ENCODE data around the gene IRF2BP1.
A peak's percentile ranks its signal among the peaks of the same experiment; 100 is the strongest.
"Not testable (repeated sequence)": the region's sequence is repeated elsewhere in the genome, so short reads cannot be mapped to it uniquely, and the experiment has no call there.

Gene IRF2BP1

GRCh38 chr19:45901912-45902650 lies 16.1 kb upstream of the IRF2BP1 start, which contains the start of gene MYPOP:
Gene MYPOP, minus strand, starts transcription at chr19:45902613. Its CDS starts 840 bp downstream, at chr19:45901773.
- DNase-seq, result no peak

DNA sequence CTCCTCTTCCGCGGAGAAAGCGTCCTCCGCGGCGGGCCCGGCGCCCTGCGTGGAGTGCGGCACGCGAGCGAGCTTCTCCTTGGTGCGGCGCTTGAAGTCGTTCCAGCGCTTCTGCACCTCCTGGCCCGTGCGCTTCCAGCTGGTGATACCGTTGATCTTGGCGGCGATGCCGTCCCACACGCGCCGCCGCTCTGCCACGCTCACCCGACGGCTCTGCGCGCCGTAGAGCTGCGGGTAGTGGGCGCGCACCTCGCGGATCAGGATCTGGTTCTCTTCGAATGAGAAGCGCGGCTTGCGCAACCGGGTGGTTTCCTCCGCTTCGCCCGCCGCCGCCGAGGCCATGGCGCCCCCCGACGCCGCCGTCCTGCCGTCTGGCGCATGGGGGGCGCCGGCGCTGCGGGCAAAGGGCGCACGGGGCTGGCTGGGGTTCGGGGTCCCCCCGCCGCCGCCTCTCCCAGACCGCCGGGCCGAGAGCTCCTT lies 15.5 kb upstream of the IRF2BP1 start:
- DNase-seq, result no peak

GRCh38 chr19:45900738-45901431 lies 14.9 kb upstream of the IRF2BP1 start:
- no peak for DNase-seq

DNA sequence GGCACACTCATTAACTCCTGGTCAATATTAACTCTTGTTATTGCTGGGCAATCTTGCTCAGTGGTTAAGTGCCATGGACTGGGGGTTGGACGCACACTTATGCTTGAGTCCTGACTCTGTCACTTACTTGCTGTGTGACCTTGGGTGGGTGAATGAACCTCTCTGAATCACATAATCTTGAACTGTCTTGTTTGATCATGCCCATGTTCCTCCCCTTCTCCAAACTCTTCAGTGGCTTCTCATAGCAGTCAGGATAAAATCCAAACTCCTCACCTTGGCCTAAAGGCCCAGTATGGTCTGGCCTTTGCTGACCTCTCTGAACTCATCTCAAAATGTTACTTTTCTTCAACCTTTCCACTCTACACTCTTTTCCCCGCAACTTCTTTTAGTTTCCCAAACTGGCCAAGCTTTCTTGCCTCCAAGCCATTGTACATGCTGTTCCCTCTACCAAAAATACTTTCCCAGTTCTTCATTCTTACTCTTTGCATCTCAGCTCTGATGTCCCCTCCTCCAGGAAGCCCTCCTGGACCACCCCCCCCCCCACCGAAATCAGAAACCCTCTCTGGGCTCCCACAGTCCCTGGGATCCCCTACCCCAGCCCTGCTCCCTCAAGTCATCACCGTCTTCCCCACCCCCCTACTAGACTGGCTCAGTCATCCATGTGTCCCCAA lies 14.1 kb upstream of the IRF2BP1 start:
- no peak for DNase-seq

DNA sequence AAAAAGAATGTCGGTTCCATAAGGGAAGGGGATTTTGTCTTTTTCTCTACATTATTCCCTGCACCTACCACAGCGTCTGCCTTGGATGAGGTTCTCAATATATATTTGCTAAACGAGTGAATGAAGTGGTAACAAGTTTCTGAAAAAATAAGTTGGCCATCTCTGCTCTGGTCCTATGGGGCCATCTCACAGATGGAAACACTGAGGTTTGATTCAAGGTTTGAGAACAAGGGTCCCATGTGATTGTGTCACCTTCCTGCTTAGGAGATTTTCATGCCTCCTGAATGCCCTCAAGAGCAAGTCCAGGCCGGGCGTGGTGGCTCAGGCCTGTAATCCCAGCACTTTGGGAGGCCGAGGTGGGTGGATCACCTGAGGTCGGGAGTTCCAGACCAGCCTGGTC lies 13.3 kb upstream of the IRF2BP1 start:
- DNase-seq, result no peak

DNA sequence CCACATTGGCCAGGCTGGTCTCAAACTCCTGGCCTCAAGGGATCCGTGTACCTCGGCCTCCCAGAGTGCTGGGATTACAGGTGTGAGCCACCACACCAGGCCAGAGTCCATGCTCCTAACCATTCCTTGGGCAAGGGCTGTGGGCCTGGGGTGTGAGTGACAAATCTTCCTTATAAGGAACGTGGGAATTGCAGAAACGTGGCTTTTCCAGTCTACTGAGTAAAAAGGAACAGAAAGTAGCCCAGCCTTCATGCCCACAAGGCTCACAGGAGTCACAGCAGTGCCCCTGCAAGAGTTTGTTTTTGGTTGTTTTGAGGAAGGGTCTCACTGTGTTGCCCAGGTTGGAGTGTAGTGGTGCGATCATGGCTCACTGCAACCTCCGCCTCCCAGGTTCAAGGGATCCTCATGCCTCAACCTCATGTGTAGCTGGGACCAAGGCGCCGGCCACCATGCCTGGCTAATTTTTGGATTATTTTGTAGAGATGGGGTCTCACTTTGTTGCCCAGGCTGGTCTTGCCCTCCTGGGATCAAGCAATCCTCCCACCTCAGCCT lies 11.4 kb upstream of the IRF2BP1 start:
- no peak for DNase-seq

DNA sequence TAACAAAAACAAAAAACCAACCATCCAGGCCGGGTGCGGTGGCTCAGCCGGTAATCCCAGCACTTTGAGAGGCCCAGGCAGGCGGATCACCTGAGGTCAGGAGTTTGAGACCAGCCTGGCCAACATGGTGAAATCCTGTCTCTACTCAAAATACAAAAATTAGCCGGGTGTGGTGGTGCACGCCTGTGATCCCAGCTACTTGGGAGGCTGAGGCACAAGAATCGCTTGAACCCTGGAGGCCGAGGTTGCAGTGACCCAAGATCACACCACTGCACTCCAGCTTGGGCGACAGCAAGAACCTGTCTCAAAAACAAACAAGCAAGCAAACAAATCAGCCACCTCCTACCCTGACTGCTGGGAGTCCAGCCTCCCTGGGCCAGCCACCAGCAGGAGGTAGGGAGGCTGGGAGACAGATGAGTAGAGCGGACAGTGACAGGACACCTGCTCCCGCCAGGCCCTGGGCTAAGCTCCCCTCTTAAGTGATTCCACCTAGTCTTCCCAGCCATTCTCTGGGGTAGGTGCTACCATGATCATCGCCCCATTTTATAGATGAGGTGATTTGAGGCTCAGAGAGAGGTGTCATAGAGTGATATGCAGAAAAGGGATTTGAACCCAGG lies 10.2 kb upstream of the IRF2BP1 start:
- DNase-seq, result not testable (repeated sequence)

- no peak for DNase-seq
These were observed 9.6 kb upstream of the IRF2BP1 start for GRCh38 chr19:45895519-45895972.

DNA sequence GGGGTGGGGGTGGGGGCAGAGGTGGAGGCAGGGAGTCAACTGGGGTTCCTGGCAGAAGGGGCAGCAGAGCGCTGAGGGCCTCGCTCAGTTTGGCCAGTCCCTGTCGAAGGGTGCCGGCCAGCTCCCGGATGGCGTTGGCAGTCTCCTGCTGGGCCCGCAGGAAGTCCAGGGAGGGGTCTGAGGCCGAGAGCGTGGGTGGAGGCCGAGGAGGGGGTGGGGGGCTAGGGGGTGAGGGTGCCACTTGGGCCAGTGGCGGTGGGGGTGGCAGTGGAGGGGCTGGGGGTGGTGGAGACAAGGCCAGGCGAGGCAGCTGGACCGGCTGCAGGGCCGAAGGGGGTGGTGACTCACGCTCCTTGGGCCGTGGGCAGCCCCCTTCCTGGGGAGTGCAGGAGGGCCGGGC lies 4.9 kb upstream of the IRF2BP1 start:
- DNase-seq, result no peak

GRCh38 chr19:45889210-45889885 lies 3.4 kb upstream of the IRF2BP1 start:
- DNase-seq, result no peak

- no peak for DNase-seq
These were observed 1.3 kb upstream of the IRF2BP1 start for GRCh38 chr19:45887200-45887710.

DNA sequence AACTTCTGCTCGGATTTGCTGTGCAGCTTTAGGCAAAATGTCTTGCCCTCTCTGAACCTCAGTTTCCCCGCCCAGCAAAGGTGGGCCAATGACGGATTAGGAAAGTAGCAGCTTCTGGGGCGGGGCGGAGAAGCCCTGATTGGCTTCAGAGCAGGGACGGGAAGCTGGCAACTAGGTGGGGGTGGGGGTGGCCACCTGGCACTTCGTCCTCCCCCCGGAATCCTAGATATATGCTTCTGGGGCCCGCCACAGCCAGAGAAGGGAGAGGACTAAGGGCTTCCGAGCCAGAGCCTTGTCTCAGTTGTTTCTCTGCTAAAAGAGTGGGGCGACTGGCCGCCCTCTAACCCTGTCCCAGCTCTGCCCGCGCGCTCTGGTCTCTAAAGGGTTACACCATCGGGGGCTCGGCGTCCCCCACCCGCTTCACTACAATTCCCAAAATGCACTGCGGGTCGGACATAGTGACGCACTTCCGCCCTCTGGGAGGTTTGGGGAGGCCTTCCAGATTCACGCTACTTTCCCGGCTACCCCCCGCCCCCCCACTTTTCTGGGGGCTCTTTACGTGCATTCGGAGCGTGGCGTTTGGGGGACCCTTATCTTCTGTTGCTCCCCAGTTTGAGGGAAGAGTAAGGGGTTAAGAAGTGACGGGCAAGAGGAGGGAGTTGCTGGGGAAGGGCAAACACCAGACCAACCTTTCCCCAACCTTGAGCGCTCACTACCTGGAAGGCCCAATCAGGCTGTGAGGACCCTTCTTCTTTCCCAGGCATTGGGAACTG lies 672 bp upstream of the IRF2BP1 start:
- peak; percentile 88 for DNase-seq

DNA sequence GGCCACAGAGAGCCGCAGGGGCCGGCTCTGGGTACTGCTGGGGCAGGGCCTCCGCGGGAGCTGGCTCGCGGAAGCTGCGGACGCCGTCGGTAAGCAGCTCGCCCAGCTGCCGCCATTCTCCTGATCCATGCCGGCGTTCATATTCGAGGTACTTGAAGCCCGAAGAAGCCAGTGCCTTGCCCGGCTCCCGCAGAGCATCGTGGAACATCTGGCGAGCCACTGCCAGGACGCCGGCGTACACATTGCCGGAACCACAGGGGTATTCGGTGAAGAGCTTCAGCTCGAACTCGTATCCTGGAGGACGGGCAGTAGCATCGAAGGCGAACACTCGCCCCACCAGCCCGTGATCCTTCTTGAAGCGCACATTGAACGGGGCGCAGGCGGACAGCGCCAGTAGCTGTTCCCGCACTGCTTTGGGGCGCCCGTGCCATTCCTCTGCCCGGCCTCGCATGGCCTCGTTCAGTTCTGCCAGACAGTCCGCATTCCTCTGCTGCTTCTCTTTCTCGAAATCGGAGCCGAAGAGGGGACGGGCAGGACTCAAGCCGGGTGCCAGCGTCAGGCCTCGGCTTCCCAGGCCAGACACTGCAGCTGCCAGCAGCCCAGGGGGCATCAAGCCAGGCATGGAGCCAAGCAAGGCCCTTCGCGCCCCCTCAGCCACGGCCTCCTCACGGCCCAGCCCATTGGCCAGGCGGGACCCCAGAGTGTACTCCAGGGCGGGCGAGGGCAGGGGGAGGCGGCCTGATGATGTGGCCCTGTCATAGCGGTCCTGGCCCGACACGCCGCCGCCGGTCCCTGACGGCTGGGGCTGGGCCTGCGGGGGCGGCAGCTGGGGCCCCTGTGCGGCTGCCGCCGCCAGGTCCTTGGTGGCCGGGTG lies 1.0 kb downstream of the IRF2BP1 start:
- no peak for DNase-seq

GRCh38 chr19:45883881-45884681 lies 1.9 kb downstream of the IRF2BP1 start:
- no peak for DNase-seq

DNA sequence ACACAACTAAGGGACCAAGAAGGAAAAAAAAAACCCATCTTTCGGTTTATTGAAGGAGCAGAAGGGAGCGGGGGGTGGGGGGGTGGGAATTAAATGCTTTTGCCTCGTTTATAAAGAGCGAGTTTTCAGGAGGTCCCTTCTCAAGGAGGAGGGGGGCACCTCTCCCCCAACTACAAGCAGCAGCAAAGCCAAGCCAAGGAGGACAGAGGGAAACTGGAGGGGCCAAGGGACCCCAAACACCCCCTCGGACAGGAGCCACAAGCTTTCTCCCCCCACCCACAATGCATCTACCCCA lies 2.4 kb downstream of the IRF2BP1 start:
- DNase-seq, result no peak

DNA sequence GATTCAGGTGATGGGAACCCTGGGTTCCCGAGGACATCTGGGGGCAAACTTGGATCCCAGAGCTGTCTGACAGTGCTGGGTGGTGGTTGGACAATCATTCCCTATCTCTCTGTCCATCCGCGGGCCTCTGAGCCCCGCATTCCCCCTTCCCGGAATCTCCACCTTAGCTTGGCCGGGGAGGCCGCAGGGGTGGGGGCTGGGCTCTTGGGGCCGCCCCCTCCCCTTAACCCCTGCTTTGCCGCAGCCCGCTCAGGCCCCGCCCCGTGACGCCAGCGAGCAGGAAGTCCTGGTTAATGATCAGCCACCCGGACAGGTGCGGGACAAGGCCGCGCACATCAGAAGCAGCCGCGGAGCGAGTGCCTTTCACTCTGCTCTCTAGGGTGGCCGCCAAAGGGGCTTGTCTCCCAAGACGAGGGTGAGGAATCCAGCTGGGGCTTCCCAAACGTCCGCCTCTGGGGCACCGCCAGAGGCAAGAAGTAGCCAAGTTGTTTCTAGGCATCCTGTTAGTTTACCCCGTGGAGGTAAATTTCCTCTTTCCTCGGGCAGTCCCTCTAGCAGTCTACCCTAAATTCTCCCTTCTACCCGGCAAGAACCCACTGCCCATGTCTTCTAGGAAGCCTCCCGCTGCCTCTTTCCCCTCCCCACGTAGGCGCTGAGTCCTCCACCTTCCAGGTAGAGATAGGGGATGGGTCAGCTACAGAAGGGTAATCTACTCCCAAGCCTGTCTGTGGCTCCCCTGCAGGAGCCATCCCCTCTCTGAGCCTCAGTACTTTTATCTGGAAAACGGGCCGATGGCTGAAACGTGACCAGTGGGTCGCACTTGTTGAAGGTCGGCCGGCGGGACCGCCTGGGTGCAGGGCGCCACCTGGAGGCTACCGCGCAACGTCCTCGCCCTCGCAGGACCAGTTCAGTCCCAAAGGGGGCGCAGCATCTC lies 3.0 kb downstream of the IRF2BP1 start:
- DNase-seq, result peak; percentile 81

DNA sequence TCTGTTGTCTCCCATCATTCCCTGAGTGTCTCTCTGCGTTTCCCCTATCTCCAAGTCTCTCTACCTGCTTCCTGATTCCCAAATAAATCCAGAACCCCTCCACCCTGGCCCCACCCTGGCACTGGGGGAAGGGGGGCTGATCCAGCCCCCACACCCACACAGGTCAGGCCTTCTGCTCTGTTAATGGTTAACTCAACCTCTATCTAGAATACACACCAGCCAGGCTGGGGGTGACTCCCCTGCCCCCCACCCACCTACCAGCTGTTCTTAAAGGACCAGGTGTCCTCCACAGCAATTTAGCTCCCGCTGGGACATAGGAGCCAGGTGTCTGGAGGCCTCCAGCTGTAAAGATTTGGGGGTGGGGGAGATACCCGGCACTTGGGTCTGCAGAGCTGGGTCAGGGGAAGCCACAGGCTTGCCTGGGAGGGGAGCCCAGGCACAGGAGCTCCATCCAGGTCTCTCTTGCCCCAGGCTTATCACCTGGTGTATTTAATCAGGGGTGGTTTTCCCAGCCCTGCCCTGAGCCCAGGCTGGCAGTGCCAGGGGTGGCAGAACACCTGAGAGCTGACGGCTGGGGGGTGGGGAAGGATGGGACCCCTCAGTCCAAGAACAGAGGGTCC lies 3.9 kb downstream of the IRF2BP1 start:
- DNase-seq, result no peak

All from activated gamma-delta T cell treated with Interleukin-2 at 50 U/mL for 16 hours (primary cell).